Subcutaneous abdominal adipose tissue (tissue), 5 donors: ENCODE measurements around the gene GFPT1.
"Not testable (repeated sequence)": the region's sequence is repeated elsewhere in the genome, so short reads cannot be mapped to it uniquely, and the experiment has no call there.

Experiments used
- H3K27ac ChIP-seq: one replicate; pipeline ENCODE4 v1.7.0; 2013; ENCODE audit warnings: low read depth, mild to moderate bottlenecking, inconsistent platforms, low read length, moderate library complexity
- H3K27me3 ChIP-seq, 5 donors: one replicate each; pipeline ENCODE4 v1.7.0; 2013; ENCODE audit warnings: low read length in 5 of 5, inconsistent platforms in 1 of 5; ENCODE audit not compliant: control insufficient read depth in 5 of 5, insufficient read depth in 4 of 5
- H3K36me3 ChIP-seq, 5 donors: one replicate each; pipeline ENCODE4 v1.7.0; 2013; ENCODE audit warnings: low read length in 5 of 5; ENCODE audit not compliant: control insufficient read depth in 5 of 5, insufficient read depth in 5 of 5
- H3K4me1 ChIP-seq, 5 donors: one replicate each; pipeline ENCODE4 v1.7.0; 2013; ENCODE audit warnings: low read length in 5 of 5, mild to moderate bottlenecking in 3 of 5, moderate library complexity in 1 of 5; ENCODE audit not compliant: control insufficient read depth in 5 of 5, insufficient read depth in 5 of 5
- H3K4me3 ChIP-seq, 5 donors: one replicate each; pipeline ENCODE4 v1.7.0; 2013; ENCODE audit warnings: low read length in 5 of 5, low read depth in 1 of 5
- H3K9ac ChIP-seq, 5 donors: one replicate each; pipeline ENCODE4 v1.7.0; 2013; ENCODE audit warnings: low read length in 5 of 5, mild to moderate bottlenecking in 4 of 5, moderate library complexity in 3 of 5
- H3K9me3 ChIP-seq, 5 donors: one replicate each; pipeline ENCODE4 v1.7.0; 2013; ENCODE audit warnings: low read length in 5 of 5; ENCODE audit not compliant: control insufficient read depth in 5 of 5
- donor health status: healthy.
- donor health status: healthy.
- donor health status: healthy.
- donor health status: healthy.
- donor health status: healthy.

GFPT1 gene

GRCh38 chr2:69386789-69387734 lies at the start of gene GFPT1:
TSS of gene GFPT1 (minus strand) at chr2:69387227. CDS start at chr2:69387071, 156 bp downstream.
- Histone ChIP-seq H3K27me3 (no peaks in the 10 kb centered on the region), H3K4me3 (peak within 1 kb of the TSS; percentile 78 to 91 (median 83)), H3K36me3 (no peaks in the 10 kb centered on the region), H3K9me3 (no peaks in the 10 kb centered on the region), H3K27ac (peak within 1 kb of the TSS; percentile 86), H3K4me1 (peaks cover 3 to 63% (median 52%) of the 10 kb centered on the region in 5 donors), H3K9ac (peak within 1 kb of the TSS; percentile 73 to 88 (median 79))

DNA sequence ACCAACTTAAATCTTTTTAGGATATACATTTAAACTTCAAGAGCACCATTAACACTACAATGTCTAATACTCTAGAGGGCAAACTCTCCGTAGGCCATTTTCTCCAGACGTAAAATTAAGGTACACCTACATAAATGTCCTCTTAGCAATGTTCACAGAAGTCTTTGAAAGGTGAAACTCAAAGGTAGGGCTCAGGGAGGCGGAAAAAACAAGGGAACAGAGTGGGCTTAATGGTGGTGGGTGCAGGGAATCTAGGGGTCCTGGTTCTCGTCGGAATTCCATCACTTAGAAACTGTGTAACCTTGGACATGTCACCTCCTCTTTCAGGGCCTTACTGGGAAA lies 49.5 kb upstream of the GFPT1 start:
- Histone ChIP-seq H3K4me1 (peaks cover 5 to 37% (median 29%) of the 10 kb centered on the region in 5 donors), H3K36me3 (peaks cover 0 to 4% (median 0%) of the 10 kb centered on the region in 5 donors), H3K27ac (peak overlapping the region; percentile 99), H3K4me3 (peak overlapping the region; percentile 92 to 97 (median 96)), H3K9me3 (no peaks in the 10 kb centered on the region), H3K9ac (peak overlapping the region; percentile 90 to 98 (median 96)), H3K27me3 (no peaks in the 10 kb centered on the region)

DNA sequence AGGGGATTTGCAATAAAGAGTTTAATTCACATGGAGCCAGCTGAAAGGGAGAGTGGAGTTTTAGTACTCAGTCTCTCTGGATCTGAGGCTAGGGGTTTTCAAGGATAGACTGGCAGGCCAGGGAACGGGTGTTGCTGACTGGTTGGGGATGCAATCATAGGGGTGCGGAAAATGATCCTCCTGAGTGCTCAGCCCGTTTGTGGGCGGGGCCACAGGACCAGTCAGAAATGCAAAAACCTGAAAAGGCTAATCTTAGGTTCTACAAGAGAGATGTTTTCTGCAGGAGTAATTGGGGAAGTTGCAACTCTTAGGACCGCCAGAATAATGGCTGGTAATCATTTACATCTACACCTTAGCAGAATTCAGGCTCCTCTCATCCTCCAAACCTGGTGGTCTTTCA lies 47.7 kb upstream of the GFPT1 start:
- Histone ChIP-seq H3K9ac (no peak overlapping the region), H3K4me3 (peak overlapping the region in 1 of 5 donors; percentile 2), H3K36me3 (peaks cover 5 to 15% (median 12%) of the 10 kb centered on the region in 5 donors), H3K9me3 (no peaks in the 10 kb centered on the region), H3K27ac (peak overlapping the region; percentile 99), H3K27me3 (no peaks in the 10 kb centered on the region), H3K4me1 (peaks cover 5 to 37% (median 29%) of the 10 kb centered on the region in 5 donors)

- peaks cover 11 to 49% (median 21%) of the 10 kb centered on the region in 5 donors for H3K36me3 ChIP-seq
- no peaks in the 10 kb centered on the region for H3K9me3 ChIP-seq
- no peak overlapping the region for H3K4me3 ChIP-seq
- H3K27me3 ChIP-seq, result no peaks in the 10 kb centered on the region
- H3K9ac ChIP-seq, result no peak overlapping the region
- peaks cover 0 to 24% (median 7%) of the 10 kb centered on the region in 5 donors for H3K4me1 ChIP-seq
- peak overlapping the region; percentile 77 for H3K27ac ChIP-seq
These were observed 42.6 kb upstream of the GFPT1 start for GRCh38 chr2:69429491-69430183.

GRCh38 chr2:69428981-69429380 lies 42.0 kb upstream of the GFPT1 start:
- peak overlapping the region; percentile 77 for H3K27ac ChIP-seq
- H3K9ac ChIP-seq, result peak overlapping the region in 1 of 5 donors; percentile 72
- peaks cover 11 to 53% (median 21%) of the 10 kb centered on the region in 5 donors for H3K36me3 ChIP-seq

GRCh38 chr2:69424419-69424818 lies 37.4 kb upstream of the GFPT1 start:
- H3K4me1 ChIP-seq, result peaks cover 0 to 14% (median 2%) of the 10 kb centered on the region in 5 donors
- H3K36me3 ChIP-seq, result peaks cover 8 to 53% (median 11%) of the 10 kb centered on the region in 5 donors
- no peak overlapping the region for H3K9ac ChIP-seq
- no peaks in the 10 kb centered on the region for H3K27me3 ChIP-seq
- H3K4me3 ChIP-seq, result no peak overlapping the region
- H3K9me3 ChIP-seq, result no peaks in the 10 kb centered on the region
- no peak overlapping the region for H3K27ac ChIP-seq

More at GRCh38 chr2:69428981-69429380, 42.0 kb upstream of the GFPT1 start:
- H3K4me1 ChIP-seq, result peaks cover 0 to 20% (median 3%) of the 10 kb centered on the region in 5 donors
- H3K9me3 ChIP-seq, result no peaks in the 10 kb centered on the region
- no peaks in the 10 kb centered on the region for H3K27me3 ChIP-seq
- no peak overlapping the region for H3K4me3 ChIP-seq

DNA sequence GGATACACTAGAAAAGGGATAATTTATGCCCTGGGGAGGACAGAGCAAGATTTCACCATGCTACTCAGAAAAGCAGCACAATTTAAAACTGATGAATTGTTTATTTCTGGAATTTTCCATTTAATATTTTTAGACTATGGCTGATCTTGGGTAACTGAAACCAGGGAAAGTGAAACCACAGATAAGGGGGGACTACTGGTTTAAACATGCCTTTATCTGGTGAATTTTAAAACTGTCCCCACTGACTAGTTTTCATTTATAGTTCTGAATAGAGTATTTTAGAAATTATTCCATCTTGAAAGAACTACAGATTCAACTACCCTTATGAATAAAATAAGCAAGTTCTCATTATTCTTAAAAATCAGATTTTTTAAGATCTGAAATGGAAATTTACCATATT lies 35.2 kb upstream of the GFPT1 start:
- Histone ChIP-seq H3K4me1 (no peaks in the 10 kb centered on the region), H3K27me3 (no peaks in the 10 kb centered on the region), H3K9ac (no peak overlapping the region), H3K4me3 (no peak overlapping the region), H3K27ac (peak overlapping the region; percentile 10), H3K36me3 (peaks cover 10 to 56% (median 25%) of the 10 kb centered on the region in 5 donors), H3K9me3 (no peaks in the 10 kb centered on the region)

GRCh38 chr2:69419111-69419510 lies 32.1 kb upstream of the GFPT1 start:
- H3K36me3 ChIP-seq, result peaks cover 15 to 52% (median 38%) of the 10 kb centered on the region in 5 donors
- H3K4me3 ChIP-seq, result not testable (repeated sequence)

DNA sequence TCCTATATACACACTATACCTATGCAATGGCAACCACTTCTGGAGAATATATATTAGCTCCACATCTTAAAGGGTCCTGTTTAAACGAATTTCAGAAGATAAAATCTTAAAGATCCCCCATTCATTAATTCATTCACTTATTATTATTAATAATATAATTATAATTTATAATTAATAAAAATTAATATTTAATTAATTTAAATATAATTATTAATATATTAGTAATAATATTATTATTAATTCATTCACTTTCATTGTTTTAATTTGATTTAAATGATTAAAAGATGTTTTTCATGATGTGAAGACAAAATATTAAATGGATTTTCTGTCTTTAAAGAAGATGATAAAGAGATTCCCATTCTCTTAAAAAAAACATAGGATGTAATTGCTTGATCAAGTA lies 29.1 kb upstream of the GFPT1 start:
- H3K27ac ChIP-seq, result no peak overlapping the region
- H3K36me3 ChIP-seq, result peaks cover 17 to 61% (median 43%) of the 10 kb centered on the region in 5 donors
- H3K9ac ChIP-seq, result no peak overlapping the region
- no peaks in the 10 kb centered on the region for H3K4me1 ChIP-seq
- H3K27me3 ChIP-seq, result no peaks in the 10 kb centered on the region
- H3K9me3 ChIP-seq, result no peaks in the 10 kb centered on the region
- H3K4me3 ChIP-seq, result no peak overlapping the region

More at GRCh38 chr2:69419111-69419510, 32.1 kb upstream of the GFPT1 start:
- H3K4me1 ChIP-seq, H3K27me3 ChIP-seq, H3K27ac ChIP-seq, H3K9ac ChIP-seq, H3K9me3 ChIP-seq: not testable (repeated sequence)

- Histone ChIP-seq H3K36me3 (peaks cover 13 to 59% (median 44%) of the 10 kb centered on the region in 5 donors), H3K9me3 (no peaks in the 10 kb centered on the region), H3K27ac (no peak overlapping the region), H3K9ac (peak overlapping the region in 1 of 5 donors; percentile 30), H3K27me3 (no peaks in the 10 kb centered on the region), H3K4me1 (no peaks in the 10 kb centered on the region), H3K4me3 (no peak overlapping the region)
These were observed 24.1 kb upstream of the GFPT1 start for GRCh38 chr2:69411120-69411519.
